HepG2 (cell line): ENCODE measurements around the gene KAZN. TPM values are rescaled to one million over a fixed set of nuclear protein-coding genes. Genes with fewer than 3 reads are reported as not detected.

Experiments used
- ATAC-seq: fragments of 200-7000 bp; cut with Tn5 transposase; 3 replicates; pipeline ENCODE4 v1.9.1; 2020; ENCODE audit warnings: mild to moderate bottlenecking, moderate library complexity
- BruUV-seq: library from RNA; stranded (reverse); fragments of 400-500 nt; replicated peaks from 2 replicates; lab custom pipeline; 2021; lab: Mats Ljungman, UMichigan
- CTCF ChIA-PET: fragments of 300-600 bp; formaldehyde crosslinking; extraction: SDS; loops from one replicate; lab custom pipeline; 2021; ENCODE audit warnings: low total read pairs, inconsistent platforms, low intra/inter-chr PET ratio; lab: Yijun Ruan, JAX
- POLR2A ChIA-PET: fragments of 350-600 bp; sonication (Branson Sonifier 250); formaldehyde crosslinking; loops from one replicate; lab custom pipeline; 2020; ENCODE audit warnings: antibody characterized with exemption, inconsistent platforms; lab: Yijun Ruan, JAX
- DNase-seq: peaks from one replicate; pipeline ENCODE4 v3.0.0-alpha.2; 2015; ENCODE audit warnings: low spot score
- FAIRE-seq: peaks from 3 replicates; lab custom pipeline; 2011; peaks lifted over from hg19 to GRCh38; lab: Jason Lieb, UNC
- H2AFZ ChIP-seq: one replicate; pipeline ENCODE4 v1.6.1; 2011; ENCODE audit warnings: low read length, inconsistent platforms
- H3K27ac ChIP-seq: fragments of 300-600 bp; 3 replicates; pipeline ENCODE4 v1.8.0; 2011; ENCODE audit warnings: mixed run types, mild to moderate bottlenecking, mixed read lengths, low read length, inconsistent platforms; ENCODE audit not compliant: insufficient read depth; ENCODE audit errors: extremely low read length
- H3K27me3 ChIP-seq, 2 experiments: fragments of 200-600 bp in 1 of 2; 2 replicates in 1 of 2; 3 replicates in 1 of 2; pipeline versions ENCODE4 v1.6.0 to v1.8.0; 2011; ENCODE audit warnings: low read length in 2 of 2, mild to moderate bottlenecking in 2 of 2, moderate library complexity in 2 of 2, inconsistent platforms in 1 of 2; ENCODE audit not compliant: insufficient read depth in 2 of 2, control insufficient read depth in 1 of 2
- H3K36me3 ChIP-seq, 2 experiments: fragments of 200-600 bp in 1 of 2; replicated peaks in 1 of 2; 2 replicates in 1 of 2; 3 replicates in 1 of 2; pipeline versions ENCODE4 v1.5.1 to v1.8.0; 2011; ENCODE audit warnings: low read length in 2 of 2, inconsistent platforms in 1 of 2; ENCODE audit not compliant: insufficient read depth in 2 of 2, control insufficient read depth in 1 of 2
- H3K4me1 ChIP-seq: 2 replicates; pipeline ENCODE4 v1.5.1; 2012; ENCODE audit warnings: low read length, inconsistent platforms; ENCODE audit not compliant: insufficient read depth
- H3K4me2 ChIP-seq: 2 replicates; pipeline ENCODE4 v1.6.0; 2011; ENCODE audit warnings: low read depth, low read length, inconsistent platforms
- H3K4me3 ChIP-seq, 3 experiments: fragments of 200-600 bp in 1 of 3; sonication (generic), shearing (Covaris generic) in 1 of 3; replicated peaks in 1 of 3; 2 replicates each; pipeline ENCODE4 v1.5.1; 2011 to 2016; ENCODE audit warnings: low read length in 3 of 3, inconsistent platforms in 2 of 3, low read depth in 2 of 3, mild to moderate bottlenecking in 2 of 3, control low read depth in 1 of 3, mixed read lengths in 1 of 3; ENCODE audit not compliant: insufficient read depth in 1 of 3
- H3K79me2 ChIP-seq: one replicate; pipeline ENCODE4 v1.6.1; 2011; ENCODE audit warnings: low read length, inconsistent platforms; ENCODE audit not compliant: insufficient read depth
- H3K9ac ChIP-seq: 2 replicates; pipeline ENCODE4 v1.6.0; 2011; ENCODE audit warnings: mild to moderate bottlenecking, low read depth, low read length, inconsistent platforms; ENCODE audit not compliant: insufficient read depth
- H3K9me3 ChIP-seq: 2 replicates; pipeline ENCODE4 v1.5.1; 2012; ENCODE audit warnings: mild to moderate bottlenecking, low read length
- H4K20me1 ChIP-seq: 2 replicates; pipeline ENCODE4 v1.6.0; 2011; ENCODE audit warnings: inconsistent platforms, mild to moderate bottlenecking, low read length, moderate library complexity; ENCODE audit not compliant: insufficient read depth
- AFF4 ChIP-seq: sonication (generic); formaldehyde crosslinking; IDR thresholded peaks from 2 replicates; pipeline ENCODE4 v1.4.0; 2020; ENCODE audit warnings: missing genetic modification reagents
- AHR ChIP-seq: IDR thresholded peaks from 2 replicates; pipeline ENCODE4 v1.6.1; 2018; ENCODE audit warnings: missing genetic modification reagents, missing compliant biosample characterization
- GFI1 ChIP-seq: sonication (generic); formaldehyde crosslinking; IDR thresholded peaks from 2 replicates; pipeline ENCODE4 v1.5.0; 2020; ENCODE audit warnings: missing genetic modification reagents, mild to moderate bottlenecking, borderline replicate concordance
- GLI4 ChIP-seq: sonication (generic); formaldehyde crosslinking; IDR thresholded peaks from 2 replicates; pipeline ENCODE4 v1.5.1; 2020; ENCODE audit warnings: missing genetic modification reagents, mild to moderate bottlenecking, moderate library complexity, borderline replicate concordance
- JUND ChIP-seq: sonication (generic); formaldehyde crosslinking; IDR thresholded peaks from 2 replicates; pipeline ENCODE4 v1.8.0; 2022; ENCODE audit warnings: mild to moderate bottlenecking, missing genetic modification reagents
- KLF6 ChIP-seq: IDR thresholded peaks from 2 replicates; pipeline ENCODE4 v1.8.0; 2016; ENCODE audit warnings: missing biosample characterization, missing genetic modification reagents
- MIXL1 ChIP-seq: IDR thresholded peaks from 2 replicates; pipeline ENCODE4 v1.6.1; 2016
- RARG ChIP-seq: sonication (generic); formaldehyde crosslinking; IDR thresholded peaks from 2 replicates; pipeline ENCODE4 v1.4.0; 2020; ENCODE audit warnings: low read depth, mild to moderate bottlenecking, missing genetic modification reagents
- TEAD2 ChIP-seq: sonication (generic); formaldehyde crosslinking; IDR thresholded peaks from 2 replicates; pipeline ENCODE4 v1.9.0; 2021; ENCODE audit warnings: missing genetic modification reagents
- THYN1 ChIP-seq: sonication (generic); formaldehyde crosslinking; IDR thresholded peaks from 2 replicates; pipeline ENCODE4 v1.8.1; 2023; ENCODE audit warnings: low read depth, mild to moderate bottlenecking, moderate library complexity, missing genetic modification reagents, borderline replicate concordance
- ZBTB20 ChIP-seq: sonication (generic); formaldehyde crosslinking; IDR thresholded peaks from 2 replicates; pipeline ENCODE4 v1.8.1; 2023; ENCODE audit warnings: missing genetic modification reagents, low read depth, mild to moderate bottlenecking, borderline replicate concordance
- ZNF792 ChIP-seq: IDR thresholded peaks from 2 replicates; pipeline ENCODE4 v1.6.1; 2016
- WGBS: methylation state at CpG from one replicate; pipeline ENCODE4 v1.1.6; 2017; ENCODE audit warnings: low lambda C conversion rate; 5-methylcytosine and 5-hydroxymethylcytosine counted together
- in situ Hi-C: cut with HindIII; loops from 2 replicates; pipeline ENCODE4 v1.10.0; 2017; ENCODE audit warnings: low pct_unique_long_range_greater_than_20kb; ENCODE audit not compliant: extremely low pct_ligation_motif_present
- intact Hi-C: fragments of 100-400 bp; cut with micrococcal nuclease; formaldehyde crosslinking; loops from one replicate; pipeline ENCODE4 v1.10.0; 2022; ENCODE audit not compliant: unreplicated experiment
- polyA plus RNA-seq, 8 experiments: library from polyadenylated mRNA; depleted of rRNA in 3 of 8; stranded (reverse) in 7 of 8; unstranded in 1 of 8; fragments of >200 nt; fragmentation: Illumina TruSeq in 4 of 8; extraction: Trizol in 4 of 8; gene quantifications; 2 replicates each; pipeline versions ENCODE4 v1.2.1 to v1.2.3, GENCODE V29; 2011 to 2016; ENCODE audit warnings: low read depth in 4 of 8, missing spikeins in 1 of 8, mixed read lengths in 1 of 8; ENCODE audit not compliant: insufficient read depth in 1 of 8
- total RNA-seq, 5 experiments: library from RNA; depleted of rRNA; stranded (reverse); fragments of >200 nt; fragmentation: Illumina TruSeq; extraction: Trizol; gene quantifications; 2 replicates each; pipeline ENCODE4 v1.2.3, GENCODE V29; 2016; ENCODE audit warnings: low read depth in 1 of 5
- TF ChIP-seq, protein P1 (sequence below): sonication (generic); formaldehyde crosslinking; IDR thresholded peaks from 2 replicates; pipeline ENCODE4 v1.5.0; 2020; ENCODE audit warnings: mild to moderate bottlenecking, missing genetic modification reagents

KAZN gene
- total and polyA plus RNA-seq, 2 of the 13 experiments (the other 11 are each of a cell fraction or from before 2014, with no cell fraction given): 10.4 to 13.5 TPM

DNA sequence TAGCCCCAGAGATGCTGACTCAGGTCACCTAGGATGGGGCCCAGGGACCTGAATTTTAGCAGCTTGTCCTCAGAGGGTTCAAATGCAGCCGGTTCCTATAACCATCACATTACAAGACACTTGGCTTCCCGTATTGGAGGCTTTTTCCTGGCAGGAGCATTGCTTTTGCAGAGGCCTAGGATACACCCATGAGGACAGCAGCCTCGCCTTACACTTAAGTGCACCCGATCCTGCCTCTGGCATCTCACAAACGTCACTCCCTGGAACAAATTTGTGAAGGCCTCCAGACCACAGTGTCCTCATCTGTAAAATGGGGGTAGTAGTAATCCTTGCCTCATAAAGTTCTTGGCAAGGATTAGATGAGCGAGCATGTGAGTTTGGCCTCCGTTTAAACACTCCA lies 130.0 kb downstream of the KAZN start:
- Histone ChIP-seq H3K4me2 (no peak overlapping the region), H3K36me3 (no peaks in the 10 kb centered on the region), H4K20me1 (no peaks in the 10 kb centered on the region), H3K4me1 (no peaks in the 10 kb centered on the region), H3K9me3 (no peaks in the 10 kb centered on the region), H3K27ac (no peak overlapping the region), H3K9ac (no peak overlapping the region), H3K27me3 (peaks cover 0 to 43% of the 10 kb centered on the region in 2 experiments), H3K4me3 (no peak overlapping the region), H3K79me2 (no peaks in the 10 kb centered on the region), H2AFZ (no peak overlapping the region)
- DNase-seq: no peak
- no peak for ATAC-seq
- intact Hi-C loops: no loop called here
- no TSS peak for BruUV-seq
- ChIA-PET CTCF (no interaction called here), POLR2A (no interaction called here)
- in situ Hi-C loops: no loop called here
- TF ChIP-seq JUND (CRISPR knock-in tag) (no peak), RARG (no peak), GFI1 (CRISPR knock-in tag) (no peak), TEAD2 (CRISPR knock-in tag) (no peak), ZBTB20 (CRISPR knock-in tag) (no peak), GLI4 (CRISPR knock-in tag) (no peak), THYN1 (no peak), KLF6 (CRISPR knock-in tag) (no peak), AFF4 (no peak), MIXL1 (CRISPR knock-in tag) (no peak), AHR (CRISPR knock-in tag) (no peak), ZNF792 (CRISPR knock-in tag) (no peak)
- TF ChIP-seq, protein P1, sequence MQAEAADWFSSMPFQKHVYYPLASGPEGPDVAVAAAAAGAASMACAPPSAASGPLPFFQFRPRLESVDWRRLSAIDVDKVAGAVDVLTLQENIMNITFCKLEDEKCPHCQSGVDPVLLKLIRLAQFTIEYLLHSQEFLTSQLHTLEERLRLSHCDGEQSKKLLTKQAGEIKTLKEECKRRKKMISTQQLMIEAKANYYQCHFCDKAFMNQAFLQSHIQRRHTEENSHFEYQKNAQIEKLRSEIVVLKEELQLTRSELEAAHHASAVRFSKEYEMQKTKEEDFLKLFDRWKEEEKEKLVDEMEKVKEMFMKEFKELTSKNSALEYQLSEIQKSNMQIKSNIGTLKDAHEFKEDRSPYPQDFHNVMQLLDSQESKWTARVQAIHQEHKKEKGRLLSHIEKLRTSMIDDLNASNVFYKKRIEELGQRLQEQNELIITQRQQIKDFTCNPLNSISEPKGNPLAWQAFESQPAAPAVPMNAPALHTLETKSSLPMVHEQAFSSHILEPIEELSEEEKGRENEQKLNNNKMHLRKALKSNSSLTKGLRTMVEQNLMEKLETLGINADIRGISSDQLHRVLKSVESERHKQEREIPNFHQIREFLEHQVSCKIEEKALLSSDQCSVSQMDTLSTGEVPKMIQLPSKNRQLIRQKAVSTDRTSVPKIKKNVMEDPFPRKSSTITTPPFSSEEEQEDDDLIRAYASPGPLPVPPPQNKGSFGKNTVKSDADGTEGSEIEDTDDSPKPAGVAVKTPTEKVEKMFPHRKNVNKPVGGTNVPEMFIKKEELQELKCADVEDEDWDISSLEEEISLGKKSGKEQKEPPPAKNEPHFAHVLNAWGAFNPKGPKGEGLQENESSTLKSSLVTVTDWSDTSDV (CRISPR knock-in tag): no peak
- FAIRE-seq: no peak
- 0% methylated on average over 3 of the region's 7 CpGs for WGBS
